DMS79 treated with DMSO at 0.1 percent for 48 hours (cell line): ENCODE results near the gene PTPN6.
A peak's percentile ranks its signal among the peaks of the same experiment; 100 is the strongest.

ENCODE experiments used
- DNase-seq: peaks from one replicate; lab custom pipeline; 2025; lab: John Stamatoyannopoulos, UW

PTPN6 gene

DNA sequence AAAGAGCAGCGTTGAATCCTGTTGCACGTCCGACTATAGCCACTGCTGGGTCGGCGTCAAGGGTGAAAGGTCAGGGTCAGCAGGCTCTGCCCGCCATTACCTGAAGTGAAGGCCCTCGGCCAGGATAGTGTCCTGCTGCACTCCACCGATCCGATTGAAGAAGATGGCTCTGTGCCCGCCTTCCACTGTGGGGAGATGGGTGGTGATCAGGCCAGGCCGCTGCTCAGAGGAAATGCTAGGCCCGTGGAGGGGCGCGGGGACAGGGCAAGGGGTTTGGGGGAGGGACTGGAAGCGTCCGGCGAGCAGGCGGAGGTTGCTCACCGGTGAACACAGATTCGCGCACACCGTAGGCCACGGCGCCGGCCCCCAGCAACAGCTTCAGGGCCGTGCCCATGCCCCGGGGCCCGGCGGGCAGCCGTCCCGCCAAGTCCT is 19.0 kb downstream of the PTPN6 start:
- no peak for DNase-seq

DNA sequence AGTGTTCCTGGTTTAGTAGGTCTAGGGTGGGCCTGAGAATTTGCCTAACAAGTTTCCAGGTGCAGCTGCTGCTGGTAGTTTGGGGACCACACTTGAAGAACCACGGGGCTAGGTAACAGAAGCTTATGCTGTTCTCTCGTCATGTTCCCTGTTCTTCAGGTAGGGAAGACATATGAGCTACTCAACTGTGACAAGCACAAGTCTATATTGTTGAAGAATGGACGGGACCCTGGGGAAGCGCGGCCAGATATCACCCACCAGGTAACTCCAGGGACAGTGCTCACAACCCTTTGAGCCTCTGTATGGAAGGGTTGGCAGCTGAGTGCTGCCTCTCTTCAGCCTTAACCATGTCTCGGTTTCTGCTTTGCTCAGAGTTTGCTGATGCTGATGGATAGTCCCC is 23.0 kb downstream of the PTPN6 start:
- DNase-seq: no peak

- DNase-seq: no peak
Measured at GRCh38 chr12:6975297-6976032, 24.3 kb downstream of the PTPN6 start.

- no peak for DNase-seq
Measured at GRCh38 chr12:6977653-6978052, 26.5 kb downstream of the PTPN6 start.

GRCh38 chr12:6978188-6978587 is 27.0 kb downstream of the PTPN6 start:
- no peak for DNase-seq

GRCh38 chr12:6978611-6979011 is 27.5 kb downstream of the PTPN6 start:
- DNase-seq: no peak

DNA sequence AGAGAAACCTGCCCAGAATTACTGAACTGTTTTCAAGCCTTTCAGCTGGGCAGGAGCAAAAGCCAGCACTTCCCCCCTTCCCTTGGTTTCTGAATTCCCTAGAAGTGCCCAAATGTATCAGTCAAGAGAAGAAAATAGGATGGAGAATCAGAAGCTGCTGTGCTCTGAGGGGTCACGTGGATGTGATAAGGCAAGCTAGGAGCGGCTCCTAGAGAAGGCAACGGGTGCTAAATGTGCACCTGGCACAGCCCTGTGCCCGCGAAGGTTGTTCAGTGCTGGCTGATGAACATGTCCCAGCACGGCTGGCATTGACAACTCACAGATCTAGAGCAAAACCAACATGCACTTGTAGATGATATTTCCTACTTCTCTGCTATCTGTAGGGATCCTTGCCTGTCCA is 27.9 kb downstream of the PTPN6 start:
- no peak for DNase-seq

- DNase-seq: no peak
Measured at GRCh38 chr12:6979453-6979852, 28.3 kb downstream of the PTPN6 start.

- DNase-seq: no peak
Measured at GRCh38 chr12:6980075-6980474, 28.9 kb downstream of the PTPN6 start.

DNA sequence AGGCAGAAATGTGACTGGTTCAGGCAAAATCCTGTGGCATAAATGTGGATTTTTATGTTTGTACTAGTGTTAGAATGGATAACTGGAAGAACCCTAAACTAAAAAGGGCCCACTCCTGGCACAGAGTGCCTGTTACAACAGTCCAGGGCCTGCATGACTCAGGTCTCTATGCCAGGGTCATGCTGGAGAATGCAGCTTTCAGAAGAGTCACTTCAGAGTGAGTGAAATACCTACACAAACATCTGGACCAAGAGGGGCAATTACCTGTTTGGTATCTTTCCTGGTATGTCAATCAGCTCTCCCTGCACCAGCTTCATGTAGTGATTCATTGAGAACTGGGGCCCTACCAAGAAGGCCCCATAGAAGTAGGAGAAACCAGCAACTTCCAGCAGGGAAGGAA is 29.6 kb downstream of the PTPN6 start:
- DNase-seq: no peak

GRCh38 chr12:6981152-6982052 is 30.2 kb downstream of the PTPN6 start:
- DNase-seq: no peak

GRCh38 chr12:6982532-6982931 is 31.4 kb downstream of the PTPN6 start:
- DNase-seq: no peak

- peak; percentile 22 for DNase-seq
Measured at GRCh38 chr12:6987956-6988553, 36.9 kb downstream of the PTPN6 start.

GRCh38 chr12:6996040-6996441 is 44.9 kb downstream of the PTPN6 start:
- DNase-seq: no peak

DNA sequence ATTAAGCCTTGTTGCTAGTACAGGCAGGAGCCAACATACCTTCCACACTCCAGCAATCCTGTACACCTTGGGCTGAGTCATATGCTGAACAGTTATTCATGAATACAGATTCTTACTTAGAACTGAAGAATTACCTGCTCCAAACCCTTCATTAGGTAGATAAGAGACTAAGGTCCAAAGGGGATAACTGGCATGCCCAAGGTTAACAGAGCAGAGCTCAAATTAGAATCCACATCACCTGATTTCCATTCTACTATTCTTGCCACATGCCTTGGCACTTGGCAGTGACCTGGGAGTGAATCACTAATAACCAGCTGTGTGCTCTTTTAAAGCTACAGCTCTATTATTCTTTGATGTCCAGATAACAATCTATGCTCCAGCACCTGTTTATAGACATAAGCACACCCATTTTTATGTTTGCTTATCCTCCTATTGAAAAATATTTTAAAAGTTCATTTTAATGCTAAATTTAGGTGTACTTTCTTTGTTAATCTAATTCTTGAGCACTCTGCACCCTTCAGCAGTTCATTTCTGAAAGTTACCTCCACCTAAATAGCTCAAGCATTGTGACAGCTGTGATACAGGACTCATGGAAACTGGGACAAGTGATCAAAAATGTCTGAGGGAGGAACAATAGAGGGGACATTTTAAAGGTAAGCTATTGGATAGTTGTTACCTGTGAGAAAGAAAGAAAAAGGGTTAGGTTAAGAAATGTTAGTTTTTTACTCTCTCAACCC is 47.7 kb downstream of the PTPN6 start:
- no peak for DNase-seq

- no peak for DNase-seq
Measured at GRCh38 chr12:7001921-7002591, 50.9 kb downstream of the PTPN6 start.

GRCh38 chr12:7004287-7004803 is 53.2 kb downstream of the PTPN6 start:
- DNase-seq: no peak

DNA sequence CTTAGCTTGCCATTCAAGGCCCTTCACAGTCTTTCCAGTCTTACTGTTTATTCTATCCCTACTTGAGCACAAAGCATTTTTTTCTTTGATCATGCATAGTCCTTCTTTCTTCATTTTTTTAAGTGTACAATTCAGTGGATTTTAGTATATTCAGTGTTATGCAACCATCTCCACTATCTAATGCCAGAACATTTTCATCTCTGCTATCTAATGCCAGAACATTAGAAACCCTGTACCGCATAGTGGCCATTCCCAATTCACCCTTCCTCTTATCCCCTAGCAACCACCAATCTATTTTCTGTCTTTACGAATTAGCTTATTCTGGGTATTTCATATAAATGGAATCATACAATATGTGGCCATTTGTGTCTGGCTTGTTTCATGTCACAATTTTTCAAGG is 53.7 kb downstream of the PTPN6 start:
- DNase-seq: no peak

DNA sequence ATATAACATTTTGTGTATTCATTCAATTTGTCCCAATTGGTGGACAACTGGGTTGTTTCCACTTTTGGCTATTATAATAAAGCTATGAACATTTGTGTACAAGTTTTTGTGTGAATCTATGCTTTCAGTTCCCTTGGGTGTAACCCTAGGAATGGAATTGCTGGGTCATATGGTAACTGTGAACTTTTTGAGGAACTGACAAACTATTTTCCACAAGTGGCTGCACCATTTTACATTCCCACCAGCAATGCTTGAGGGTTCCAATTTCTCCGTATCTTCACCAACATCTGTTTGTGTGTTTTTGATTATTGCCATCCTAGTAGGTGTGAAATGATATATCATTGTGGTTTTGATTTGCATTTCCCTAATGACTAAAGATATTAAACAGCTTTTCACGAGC is 54.2 kb downstream of the PTPN6 start:
- no peak for DNase-seq

DNA sequence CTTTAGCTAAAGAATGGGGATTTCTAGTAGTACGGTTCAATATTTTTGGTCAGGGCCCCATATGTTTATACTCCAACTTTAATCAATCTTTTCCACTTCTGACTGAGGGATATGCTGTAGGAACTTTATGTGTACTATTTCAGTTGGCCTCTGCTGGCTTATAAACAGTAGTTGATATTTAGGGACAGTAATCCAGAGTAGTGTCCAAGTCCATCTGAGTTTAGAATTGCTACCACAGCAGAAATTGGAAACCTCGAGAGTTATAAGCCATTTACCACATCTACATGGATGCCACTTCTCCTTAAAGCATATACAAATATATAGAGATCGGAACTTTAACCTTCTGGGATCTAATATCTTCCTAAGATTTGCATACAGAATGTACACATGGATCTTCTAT is 55.5 kb downstream of the PTPN6 start:
- no peak for DNase-seq

- DNase-seq: no peak
Measured at GRCh38 chr12:7008864-7009263, 57.7 kb downstream of the PTPN6 start.
